WTC11 (cell line): ENCODE data around the gene AZU1.

Experiments
- TF ChIP-seq, protein P1 (sequence below): fragments of 200-600 bp; IDR thresholded peaks from 2 replicates; pipeline ENCODE4 v1.8.0; 2022; ENCODE audit warnings: antibody characterized with exemption
- TF ChIP-seq, protein P2 (sequence below): sonication (generic); formaldehyde crosslinking; IDR thresholded peaks from 2 replicates; pipeline ENCODE4 v1.8.0; 2022; ENCODE audit warnings: mild to moderate bottlenecking, missing genetic modification reagents

DNA sequence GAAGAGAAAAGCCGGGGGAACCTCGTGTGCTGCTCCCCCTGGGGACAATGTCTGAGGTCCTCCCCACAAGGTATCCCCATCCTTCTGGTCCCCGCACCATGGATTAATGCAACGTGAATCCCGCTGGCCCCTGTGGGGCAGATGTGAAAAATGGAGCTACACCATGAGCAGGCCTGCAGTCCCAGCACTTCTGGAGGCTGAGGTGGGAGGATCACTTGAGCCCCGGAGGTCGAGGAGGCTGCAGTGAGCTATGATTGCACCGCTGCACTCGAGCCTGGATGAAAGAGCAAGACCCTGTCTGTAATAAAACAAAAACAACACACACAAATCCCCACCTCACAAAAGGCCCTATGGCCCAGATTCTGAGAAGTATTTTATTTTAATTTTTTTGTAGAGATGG lies 30.6 kb downstream of the AZU1 start:
- TF ChIP-seq, protein P1, sequence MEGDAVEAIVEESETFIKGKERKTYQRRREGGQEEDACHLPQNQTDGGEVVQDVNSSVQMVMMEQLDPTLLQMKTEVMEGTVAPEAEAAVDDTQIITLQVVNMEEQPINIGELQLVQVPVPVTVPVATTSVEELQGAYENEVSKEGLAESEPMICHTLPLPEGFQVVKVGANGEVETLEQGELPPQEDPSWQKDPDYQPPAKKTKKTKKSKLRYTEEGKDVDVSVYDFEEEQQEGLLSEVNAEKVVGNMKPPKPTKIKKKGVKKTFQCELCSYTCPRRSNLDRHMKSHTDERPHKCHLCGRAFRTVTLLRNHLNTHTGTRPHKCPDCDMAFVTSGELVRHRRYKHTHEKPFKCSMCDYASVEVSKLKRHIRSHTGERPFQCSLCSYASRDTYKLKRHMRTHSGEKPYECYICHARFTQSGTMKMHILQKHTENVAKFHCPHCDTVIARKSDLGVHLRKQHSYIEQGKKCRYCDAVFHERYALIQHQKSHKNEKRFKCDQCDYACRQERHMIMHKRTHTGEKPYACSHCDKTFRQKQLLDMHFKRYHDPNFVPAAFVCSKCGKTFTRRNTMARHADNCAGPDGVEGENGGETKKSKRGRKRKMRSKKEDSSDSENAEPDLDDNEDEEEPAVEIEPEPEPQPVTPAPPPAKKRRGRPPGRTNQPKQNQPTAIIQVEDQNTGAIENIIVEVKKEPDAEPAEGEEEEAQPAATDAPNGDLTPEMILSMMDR, result no peak
- TF ChIP-seq, protein P2, sequence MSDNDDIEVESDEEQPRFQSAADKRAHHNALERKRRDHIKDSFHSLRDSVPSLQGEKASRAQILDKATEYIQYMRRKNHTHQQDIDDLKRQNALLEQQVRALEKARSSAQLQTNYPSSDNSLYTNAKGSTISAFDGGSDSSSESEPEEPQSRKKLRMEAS, result no peak
